Measurements from ENCODE around the gene DBT.
A peak's percentile ranks its signal among the peaks of the same experiment; 100 is the strongest.
"Not testable (repeated sequence)": the region's sequence is repeated elsewhere in the genome, so short reads cannot be mapped to it uniquely, and the experiment has no call there.

The DBT gene

DNA sequence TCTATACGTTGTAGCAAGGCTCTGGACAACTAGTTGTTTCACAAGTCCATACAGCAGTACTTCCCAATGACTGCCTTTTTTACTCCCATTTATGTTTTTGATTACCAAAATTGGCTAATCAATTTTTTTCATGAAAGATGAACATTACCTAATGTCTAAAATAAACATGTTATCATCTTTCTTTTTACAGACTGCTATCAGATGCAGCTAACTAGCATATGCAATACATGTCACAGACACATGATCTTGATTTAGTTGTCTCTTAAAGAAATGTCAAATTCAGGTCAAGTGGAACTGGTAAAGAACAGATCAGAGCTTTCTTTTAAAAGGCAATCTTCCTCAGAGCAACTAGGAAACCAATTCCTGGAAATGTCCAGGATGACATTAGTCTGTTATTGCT lies 630 bp upstream of the DBT start:
- no peak for DNase-seq

DNA sequence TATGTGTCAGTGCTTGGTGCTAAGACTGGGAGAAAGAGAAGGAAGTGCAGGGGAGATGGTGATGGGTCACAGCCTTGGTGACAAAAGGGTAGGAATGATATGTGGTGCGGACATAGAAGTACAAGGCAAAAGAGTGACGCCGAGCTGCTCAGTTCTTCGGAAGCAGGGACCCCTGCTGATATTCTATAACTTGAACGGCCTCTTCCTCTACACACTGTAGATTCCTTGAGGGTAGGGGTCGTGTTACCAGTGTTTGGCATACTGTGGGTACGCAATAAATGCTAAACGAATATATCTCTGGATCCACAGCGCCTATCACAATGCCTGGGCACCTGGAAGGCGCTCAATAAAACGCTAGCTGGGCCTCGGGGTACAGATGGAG lies 488 bp downstream of the DBT start:
- DNase-seq = peak; percentile 45

DNA sequence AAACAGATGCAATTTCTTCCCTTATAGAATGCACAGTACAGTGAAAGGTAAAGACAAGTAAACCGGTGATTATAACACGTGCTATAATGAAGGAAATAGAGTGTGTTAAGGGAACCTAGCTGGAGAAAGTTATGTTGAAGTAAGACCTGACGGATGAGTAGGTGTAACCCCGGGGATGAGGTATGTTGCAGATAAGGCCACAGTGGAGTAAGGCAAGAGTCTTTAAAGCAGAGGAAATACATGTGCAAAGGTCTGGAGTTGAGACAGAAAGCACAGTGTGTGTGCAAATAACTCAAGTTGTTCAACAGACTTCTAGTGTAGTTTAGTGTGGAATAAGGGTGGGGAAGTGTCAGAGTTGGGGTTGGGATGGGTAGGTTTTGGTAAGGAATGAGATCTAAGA lies 2.9 kb downstream of the DBT start:
- no peak for DNase-seq

DNA sequence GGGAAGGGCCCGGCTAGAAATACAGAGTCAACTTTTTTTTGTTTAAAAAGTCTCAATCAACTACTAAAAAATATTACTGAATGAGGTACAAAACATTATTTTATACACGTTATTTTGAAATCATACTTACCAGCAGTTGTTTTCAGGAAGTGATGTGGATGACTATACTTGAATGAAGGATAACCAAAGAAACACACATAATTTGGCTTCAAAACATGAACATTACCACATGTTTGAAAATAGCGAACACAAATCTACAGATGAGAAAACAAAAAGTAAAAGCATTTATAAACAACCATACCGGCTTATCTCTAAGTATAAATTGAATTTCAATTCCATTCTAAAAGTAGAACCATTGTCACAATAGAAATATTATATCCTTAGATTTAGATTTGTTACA lies 9.0 kb downstream of the DBT start:
- no peak for DNase-seq

DNA sequence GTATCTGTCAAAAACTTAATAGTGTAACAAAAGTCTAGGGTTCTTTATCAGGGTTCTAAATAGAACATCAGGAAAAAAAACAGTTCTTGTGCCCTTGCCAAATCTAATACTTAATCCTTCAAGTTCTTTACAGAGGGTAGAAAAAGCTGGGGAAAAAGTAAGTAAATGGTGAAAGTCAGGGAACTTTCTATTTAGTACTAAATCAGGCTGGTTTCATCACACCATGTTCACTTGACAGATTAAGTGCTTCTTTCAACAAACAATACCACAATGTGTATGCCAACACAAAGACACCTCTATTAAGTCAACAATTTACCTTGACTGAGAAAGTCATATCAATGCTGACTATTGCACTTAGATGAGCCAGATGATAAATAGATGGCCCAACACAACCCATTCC lies 9.7 kb downstream of the DBT start:
- DNase-seq = no peak

DNA sequence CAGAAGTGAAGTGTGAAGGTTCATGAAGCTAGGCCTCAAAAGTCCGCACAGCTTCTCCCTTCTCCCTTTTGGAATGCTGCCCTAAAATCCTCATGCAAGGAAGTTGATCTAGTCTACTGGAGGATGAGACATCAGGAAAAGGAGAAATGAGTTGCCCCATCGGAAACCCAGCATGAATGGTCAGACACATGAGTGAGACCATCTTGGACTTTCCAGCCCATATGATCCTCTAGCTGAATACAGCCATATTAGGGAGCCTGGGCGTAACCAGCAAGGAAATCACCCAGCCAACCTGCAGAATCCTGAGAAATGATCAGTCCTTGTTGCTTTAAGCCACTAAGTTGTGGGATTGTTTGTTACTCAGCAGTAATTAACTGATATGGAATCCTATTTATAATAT lies 12.5 kb downstream of the DBT start:
- no peak for DNase-seq

DNA sequence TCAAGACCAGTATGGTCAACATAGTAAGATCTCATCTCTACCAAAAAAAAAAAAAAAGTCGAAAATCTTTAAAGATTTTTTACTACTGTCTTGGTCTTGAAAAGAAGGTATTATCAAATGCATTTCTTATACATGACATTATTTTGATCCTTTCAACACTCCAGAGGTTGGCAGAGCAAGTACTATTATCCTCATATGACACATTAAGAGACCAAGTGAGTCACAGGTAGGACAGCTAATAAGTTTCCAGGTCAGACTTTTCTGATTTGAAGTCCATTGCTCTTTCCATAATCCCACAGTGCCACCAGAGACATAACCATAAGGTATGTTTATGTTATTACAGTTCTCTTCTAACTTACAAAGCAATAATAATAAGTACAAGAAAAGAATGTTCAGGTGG lies 15.2 kb downstream of the DBT start:
- no peak for DNase-seq

DNA sequence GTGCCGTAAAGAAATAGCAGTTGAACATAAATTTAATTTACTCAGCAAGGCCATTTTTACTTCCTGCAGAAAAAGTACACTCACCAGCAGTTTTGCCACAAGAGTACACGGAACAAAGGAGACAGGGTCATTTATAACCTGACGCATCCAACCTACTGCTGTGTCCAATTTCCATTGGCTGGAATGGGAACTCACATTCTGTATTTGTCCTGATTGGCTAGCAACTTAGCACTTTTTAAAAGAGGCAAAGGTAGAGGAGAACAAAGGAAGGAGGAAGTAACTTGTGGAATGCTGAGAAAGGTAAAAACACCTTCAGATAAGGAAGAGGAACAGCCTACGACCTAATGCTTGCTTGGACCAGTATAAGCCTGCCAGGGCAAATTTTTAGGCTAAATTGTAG lies 16.1 kb downstream of the DBT start:
- not testable (repeated sequence) for DNase-seq

DNA sequence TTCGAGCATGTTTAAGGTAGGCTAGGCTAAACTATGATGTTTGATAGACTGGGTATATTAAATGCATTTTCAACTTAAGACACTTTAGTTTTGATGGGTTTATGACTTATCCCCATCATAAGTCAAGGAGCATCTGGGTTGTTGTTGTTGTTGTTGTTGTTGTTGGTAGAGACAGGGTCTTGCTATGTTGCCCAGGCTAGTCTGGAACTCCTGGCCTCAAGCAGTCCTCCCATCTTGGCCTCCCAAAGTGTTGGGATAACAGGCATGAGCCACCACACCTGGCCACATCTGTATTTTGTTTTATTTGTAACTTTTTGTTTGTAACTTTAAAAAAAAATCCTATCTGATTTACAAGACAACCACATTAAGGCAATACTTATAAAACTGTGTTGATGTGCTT lies 17.5 kb downstream of the DBT start:
- DNase-seq = no peak

DNA sequence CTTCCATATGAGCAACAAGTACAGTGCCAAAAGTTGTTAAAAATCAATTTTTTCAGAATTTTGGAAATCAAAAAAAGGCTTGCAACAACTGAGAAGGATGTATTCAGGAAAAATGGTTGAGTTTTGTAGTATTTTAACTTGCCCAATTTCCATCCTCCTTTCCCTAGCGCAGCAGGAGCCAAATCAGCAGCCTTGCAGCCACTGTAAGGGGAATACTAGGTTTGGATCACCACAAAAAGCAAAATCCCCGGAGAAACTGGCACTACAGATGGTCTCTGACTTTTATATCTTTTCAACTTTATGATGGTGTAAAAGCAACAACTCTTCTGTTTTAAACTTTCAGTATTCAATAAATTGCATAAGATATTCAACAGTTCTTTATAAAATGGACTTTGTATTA lies 17.9 kb downstream of the DBT start:
- no peak for DNase-seq

DNA sequence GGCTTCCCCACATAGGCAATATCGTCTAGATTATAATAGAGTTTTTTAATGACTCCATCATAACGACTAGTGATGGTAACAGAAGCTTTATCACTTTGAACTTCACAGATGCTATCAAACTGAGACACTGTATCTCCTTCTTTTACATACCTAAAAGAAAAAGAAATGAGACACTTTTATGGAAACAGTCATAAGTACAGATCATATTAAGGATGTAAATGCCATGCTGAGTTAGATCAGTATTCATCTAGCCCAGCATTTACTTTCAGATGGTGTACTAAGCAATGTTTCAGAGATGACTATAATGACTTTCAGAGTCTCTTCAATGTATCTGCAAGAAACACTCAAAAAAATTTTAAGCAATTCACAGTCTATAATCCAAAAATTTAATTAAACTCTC lies 18.9 kb downstream of the DBT start:
- DNase-seq = no peak

DNA sequence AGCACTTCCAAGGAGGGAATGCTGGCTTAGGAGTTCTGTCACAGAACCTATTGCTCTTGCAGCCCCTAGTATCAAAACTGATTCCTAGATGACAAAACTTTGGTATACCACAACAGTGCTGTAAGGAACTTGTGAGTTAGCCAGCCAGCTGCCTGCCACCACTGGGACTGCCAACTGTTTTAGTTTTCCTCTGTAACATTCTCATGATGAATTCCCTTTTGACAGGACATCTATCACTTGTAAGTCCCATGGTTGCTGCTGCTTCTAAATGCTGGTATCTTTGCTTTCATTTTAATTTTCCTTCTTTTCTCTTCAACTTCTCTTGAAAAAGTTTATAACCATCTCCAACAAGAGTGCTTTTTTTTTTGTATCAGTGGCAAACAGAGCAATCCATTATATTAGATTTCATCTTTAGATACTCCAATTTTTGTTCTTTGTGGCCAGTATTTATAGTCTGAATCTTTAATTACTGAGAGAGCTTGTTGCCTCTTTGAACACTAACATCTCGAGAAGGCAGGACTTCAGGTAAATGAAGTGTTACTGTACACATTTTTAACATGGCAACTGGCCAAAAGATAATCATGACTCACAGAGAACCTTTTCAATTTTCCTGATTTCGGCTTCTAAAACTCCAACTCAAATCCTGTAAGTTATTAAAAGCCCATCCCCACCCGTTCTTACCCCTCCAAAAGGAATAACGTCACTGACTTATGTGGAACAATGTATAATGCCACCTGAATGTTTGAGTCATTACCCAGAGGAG lies 19.8 kb downstream of the DBT start:
- no peak for DNase-seq

DNA sequence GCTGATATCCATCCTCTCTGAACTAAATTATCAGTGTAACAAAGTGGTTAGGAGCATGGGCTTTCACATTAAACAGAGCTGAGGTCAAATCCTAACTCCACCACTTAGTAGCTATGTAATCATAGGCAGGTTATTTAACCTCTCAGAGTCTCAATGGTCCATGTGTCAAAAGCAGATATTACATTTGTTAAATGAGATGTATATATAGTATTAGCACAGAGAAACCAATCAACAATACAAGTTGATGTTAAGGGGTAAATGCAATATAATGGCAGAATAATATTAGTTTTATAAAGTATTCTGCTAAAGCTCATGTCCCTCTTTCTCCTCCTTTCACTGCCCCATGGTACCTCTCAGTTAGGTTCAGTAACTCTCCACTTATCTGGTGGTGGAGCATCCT lies 27.2 kb downstream of the DBT start:
- no peak for DNase-seq

DNA sequence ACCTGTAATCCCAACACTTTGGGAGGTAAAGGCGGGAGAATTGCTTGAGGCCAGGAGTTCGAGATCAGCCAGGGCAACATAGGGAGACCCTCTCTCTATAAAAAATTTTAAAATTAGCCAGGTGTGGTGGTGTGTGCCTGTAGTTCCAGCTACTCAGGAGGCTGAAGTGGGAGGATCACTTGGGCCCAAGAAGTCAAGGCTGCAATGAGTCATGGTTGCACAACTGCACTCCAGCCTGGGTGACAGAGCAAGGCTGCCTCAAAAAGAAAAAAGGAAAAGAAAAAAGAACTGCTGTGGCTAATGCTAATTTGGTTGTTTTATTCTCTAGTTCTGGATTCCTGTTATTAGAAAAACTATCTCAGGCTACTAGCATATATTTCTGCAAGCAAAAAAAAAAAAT lies 29.8 kb downstream of the DBT start:
- DNase-seq = no peak

DNA sequence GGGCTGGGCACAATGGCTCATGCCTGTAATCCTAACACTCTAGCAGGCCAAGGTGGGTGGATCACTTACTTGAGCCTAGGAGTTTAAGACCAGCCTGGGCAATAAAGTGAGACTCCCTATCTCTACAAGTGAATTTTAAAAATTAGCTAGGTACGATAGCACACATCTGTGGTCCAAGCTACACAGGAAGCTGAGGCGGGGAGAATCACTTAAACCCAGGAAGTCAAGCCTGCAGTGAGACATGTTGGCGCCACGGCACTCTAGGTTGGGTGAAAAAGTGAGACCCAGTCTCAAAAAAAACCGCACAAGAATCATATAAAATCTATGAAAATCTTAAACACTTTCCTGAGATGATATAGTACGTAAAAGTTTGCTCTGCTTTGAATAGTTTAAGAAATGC lies 30.2 kb downstream of the DBT start:
- no peak for DNase-seq

DNA sequence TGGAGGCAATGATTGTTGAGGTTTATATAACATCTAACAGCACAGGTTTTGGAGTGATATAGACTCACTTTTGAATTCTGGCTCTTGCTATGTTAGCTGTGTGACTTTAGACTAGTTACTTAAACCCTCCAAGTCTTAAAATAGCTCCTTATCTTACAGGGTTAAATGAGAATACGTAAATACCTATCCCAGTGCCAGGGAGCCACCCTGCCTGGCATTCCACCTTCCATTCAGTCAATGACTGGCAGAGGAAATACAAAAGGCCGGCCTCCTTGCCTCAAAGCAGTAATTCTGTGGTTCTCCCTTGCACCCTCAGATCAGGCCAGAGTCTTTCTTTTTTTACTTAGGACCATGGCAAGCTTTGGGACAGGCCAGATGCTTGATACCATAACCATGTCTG lies 31.8 kb downstream of the DBT start:
- DNase-seq = no peak

DNA sequence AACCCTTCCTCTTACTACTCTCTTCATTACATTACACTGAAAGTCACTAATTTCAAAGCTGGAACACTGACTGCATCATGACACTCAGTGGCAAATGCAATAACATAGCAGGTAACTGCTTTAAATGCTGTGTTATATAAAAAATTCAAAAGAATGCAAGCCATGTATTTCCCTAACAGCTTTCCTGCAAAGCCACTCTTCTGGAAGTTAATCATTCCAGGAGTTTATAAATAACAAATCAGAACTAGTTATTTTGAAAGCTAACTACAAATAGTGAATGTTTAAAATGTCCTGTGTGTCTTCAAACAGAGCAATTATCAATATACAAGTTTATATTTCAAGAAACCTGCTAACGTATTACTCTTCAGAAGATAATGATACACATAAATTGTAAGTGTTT lies 34.5 kb downstream of the DBT start:
- DNase-seq = no peak

DNA sequence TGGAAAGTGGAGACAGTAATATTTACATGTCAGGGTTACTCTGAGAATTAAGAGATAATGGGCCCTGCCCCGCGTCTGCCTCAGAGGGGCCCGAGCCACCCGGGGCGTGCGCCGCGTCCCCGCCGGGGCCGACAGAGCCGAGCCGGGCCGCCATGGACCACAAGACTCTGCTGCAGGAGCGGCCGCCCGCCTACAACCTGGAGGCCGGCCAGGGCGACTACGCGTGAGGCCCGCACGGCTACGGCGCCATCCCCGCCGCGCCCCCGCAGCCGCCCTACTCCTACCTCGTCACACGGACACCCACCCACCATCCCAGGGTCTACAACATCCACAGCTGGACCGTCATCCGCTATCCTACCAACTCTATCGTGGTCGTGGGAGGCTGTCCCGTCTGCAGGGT lies 36.5 kb downstream of the DBT start:
- no peak for DNase-seq

DNA sequence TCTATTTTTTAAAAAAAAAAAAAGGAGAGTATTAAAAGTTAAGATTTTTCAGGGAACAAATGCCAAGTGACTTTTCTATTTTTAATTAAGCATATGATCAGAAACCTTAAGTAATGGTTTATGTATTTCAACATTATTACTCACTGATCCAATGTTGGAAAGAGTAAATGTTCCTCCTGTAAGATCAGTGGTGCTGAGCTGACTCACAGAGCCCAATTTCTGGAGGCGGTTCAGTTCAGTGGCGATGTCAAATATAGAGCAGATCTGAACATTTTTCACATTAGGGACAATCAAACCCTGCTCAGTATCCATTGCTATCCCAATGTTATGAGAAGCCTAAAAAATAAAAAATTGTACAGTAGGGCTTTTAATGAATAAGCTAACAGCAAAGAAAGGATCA lies 43.3 kb downstream of the DBT start:
- no peak for DNase-seq

DNA sequence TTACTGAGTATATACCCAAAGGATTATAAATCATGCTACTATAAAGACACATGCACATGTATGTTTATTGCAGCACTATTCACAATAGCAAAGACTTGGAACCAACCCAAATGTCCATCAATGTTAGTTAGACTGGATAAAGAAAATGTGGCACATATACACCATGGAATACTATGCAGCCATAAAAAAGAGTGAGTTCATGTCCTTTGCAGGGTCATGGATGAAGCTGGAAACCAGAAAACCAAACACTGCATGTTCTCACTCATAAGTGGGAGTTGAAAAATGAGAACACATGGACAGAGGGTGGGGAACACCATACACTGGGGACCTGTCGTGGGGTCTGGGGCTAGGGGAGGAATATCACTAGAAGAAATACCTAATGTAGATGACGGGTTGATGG lies 44.0 kb downstream of the DBT start:
- DNase-seq = not testable (repeated sequence)

DNA sequence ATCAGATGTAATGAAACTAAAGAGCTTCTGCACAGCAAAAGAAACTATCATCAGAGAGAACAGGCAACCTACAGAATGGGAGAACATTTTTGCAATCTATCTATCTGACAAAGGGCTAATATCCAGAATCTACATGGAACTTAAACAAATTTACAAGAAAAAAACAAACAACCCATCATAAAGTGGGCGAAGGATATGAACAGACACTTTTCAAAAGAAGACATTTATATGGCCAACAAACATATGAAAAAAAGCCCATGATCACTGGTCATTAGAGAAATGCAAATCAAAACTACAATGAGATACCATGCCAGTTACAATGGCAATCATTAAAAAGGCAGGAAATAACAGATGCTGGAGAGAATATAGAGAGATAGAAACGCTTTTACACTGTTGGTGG lies 44.5 kb downstream of the DBT start:
- not testable (repeated sequence) for DNase-seq

DNA sequence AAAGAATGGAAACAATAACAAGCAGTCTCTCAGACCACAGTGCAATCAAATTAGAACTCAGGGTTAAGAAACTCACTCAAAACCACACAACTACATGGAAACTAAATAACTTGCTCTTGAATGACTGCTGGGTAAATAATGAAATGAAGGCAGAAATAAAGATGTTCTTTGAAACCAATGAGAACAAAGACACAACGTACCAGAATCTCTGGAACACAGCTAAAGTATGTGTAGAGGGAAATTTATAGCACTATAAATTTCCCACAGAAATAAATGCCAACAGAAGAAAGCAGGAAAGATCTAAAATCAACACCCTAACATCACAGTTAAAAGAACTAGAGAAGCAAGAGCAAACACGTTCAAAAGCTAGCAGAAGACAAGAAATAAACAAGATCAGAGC lies 46.9 kb downstream of the DBT start:
- DNase-seq = not testable (repeated sequence)

DNA sequence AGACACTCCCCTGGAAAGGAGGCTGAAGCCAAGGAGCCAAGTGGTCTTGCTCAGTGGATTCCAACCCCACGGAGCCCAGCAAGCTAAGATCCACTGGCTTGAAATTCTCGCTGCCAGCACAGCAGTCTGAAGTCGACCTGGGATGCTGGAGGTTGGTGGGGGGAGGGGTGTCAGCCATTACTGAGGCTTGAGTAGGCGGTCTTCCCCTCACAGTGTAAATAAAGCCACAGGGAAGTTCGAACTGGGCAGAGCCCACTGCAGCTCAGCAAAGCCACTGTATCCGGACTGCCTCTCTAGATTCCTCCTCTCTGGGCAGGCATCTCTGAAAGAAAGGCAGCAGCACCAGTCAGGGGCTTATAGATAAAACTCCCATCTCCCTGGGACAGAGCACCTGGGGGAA lies 49.6 kb downstream of the DBT start:
- DNase-seq = peak; percentile 32

DNA sequence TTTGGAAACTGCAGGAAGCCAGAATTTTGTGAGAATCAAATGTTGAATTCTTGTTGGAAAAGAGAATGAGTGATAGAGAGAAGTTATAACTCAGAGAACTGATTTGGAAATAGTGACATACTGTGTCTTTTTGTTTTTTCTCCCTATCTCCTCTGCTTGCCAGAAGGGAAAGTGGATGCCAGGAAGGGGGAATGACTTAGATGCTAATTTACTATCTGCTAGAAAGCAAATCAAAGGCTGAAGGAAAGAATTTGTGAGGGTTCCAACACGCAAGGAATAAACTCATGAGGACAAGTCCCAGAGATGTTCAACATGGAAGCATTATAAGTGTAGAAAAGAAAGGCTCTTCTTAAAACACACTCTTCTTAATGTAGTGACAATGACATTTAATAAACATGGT lies 51.0 kb downstream of the DBT start:
- DNase-seq = no peak

DNA sequence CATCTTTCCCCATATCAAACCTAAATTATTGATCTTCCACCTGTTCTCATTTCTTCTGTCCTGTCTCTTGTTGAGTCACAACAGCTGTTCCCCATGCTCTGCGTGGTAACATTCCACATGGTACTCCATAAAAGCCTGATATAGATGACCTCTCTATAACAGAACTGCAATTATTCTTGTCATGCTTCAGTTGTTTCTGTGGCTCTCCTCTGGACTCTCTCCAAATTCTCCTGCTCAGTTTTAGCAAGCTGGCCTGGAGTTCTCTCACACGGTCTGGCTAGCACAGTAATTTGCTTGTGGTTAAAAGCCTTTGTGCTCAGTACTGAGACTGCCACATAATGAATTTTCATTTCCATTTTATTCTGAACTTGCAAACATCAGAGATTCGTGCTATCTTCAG lies 61.0 kb downstream of the DBT start:
- peak; percentile 74 for DNase-seq

DNA sequence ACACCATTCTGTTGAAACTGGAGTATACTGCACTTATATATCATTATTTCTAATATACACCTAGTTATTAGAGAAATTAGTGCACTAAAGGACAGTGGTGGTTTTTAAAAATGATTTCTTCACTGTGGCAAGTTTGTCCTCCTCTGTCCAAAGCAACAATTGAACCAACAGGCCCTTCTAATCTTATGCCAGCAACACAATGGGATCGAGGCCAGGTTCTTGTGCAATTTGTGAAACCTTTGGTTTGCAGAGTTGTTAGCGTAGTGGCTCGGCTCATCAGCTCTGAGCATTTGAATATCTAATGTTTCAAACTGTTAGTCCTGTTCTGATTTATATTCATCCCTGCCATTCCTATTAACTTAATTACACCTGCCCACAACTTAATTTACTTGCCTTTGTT lies 61.7 kb downstream of the DBT start:
- no peak for DNase-seq

All from NCI-H2227 treated with DMSO at 0.1 percent for 48 hours (cell line).